ENCODE measurements around the gene SLC30A4.

Gene SLC30A4

DNA sequence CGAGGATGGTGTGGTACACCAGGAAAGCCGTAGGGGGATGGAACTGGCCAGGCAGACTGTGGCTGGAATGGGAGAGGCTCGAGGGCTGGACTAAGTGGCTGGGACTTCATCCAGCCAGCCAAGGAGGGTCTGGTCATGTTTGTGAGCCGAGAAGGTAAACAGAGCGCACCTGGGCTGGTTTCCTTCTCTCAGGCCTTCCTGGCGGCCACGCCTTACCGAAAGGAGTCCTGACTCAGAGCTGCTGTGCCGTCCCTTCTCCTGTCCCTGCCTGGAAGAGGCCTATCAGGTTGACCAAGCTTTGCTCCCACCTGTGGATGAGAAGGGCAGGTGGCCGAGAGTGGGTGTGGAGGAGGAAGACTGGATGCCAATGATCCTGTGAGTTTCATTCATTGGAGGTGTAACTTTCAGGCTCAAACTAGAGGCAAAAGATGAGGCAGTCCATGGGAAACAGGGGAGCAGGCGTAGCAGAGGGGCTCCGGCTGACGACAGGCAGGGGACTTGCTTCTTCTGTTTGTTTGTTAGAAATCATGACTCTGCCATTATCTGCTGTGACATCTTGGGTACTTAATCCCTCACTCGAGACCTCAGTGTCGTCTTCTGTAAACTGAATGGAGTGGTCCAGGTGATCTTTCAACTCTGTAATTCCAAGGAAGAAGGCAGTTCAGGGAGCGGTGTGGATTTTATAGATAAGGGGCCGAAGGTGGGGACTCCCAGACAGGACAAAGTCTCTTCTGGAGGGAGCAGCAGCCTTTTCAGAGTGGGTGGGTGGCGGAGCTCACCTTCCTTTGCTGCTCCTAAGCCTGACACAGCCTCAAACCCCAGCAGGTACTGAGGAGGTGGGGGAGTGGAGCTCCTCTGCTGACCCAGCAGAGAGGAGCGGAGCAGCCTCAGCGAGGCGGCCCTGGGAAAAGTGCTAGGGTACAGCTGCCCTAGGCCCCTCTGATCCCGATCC, 72.4 kb downstream of the SLC30A4 start:
- Histone ChIP-seq H3K4me1 (peaks cover 18 to 81% (median 28%) of the 10 kb centered on the region in 10 experiments), H3K9me3 (replicated peaks in 1 of 11) (peaks cover 0 to 15% (median 11%) of the 10 kb centered on the region in 11 experiments; a peak in 18 of 22 replicates), H3K36me3 (peaks cover 0 to 6% (median 0%) of the 10 kb centered on the region in 11 experiments; a peak in 1 of 22 replicates), H3K4me2 (peak overlapping the region in 3 of 11 experiments; percentile 83 to 92 (median 89); a peak in 5 of 22 replicates), H4K20me1 (peaks cover 0 to 3% (median 0%) of the 10 kb centered on the region in 11 experiments; a peak in 2 of 22 replicates), H3K9ac (peak overlapping the region in 2 of 11 experiments; percentile 35 to 40; a peak in 3 of 22 replicates), H3K27ac (peak overlapping the region in 2 of 11 experiments; percentile 74; a peak in 1 of 22 replicates), H3K4me3 (peak overlapping the region in 3 of 10 experiments; percentile 19 to 44 (median 40); a peak in 4 of 20 replicates), H3K27me3 (no peaks in the 10 kb centered on the region)
- no peak for TF ChIP-seq Cebpa-rat (IDR thresholded peaks at IDR 0.05)

GRCh38 chr15:45449395-45449794, 73.2 kb downstream of the SLC30A4 start:
- Histone ChIP-seq H4K20me1 (no peaks in the 10 kb centered on the region), H3K27ac (peak overlapping the region in 2 of 11 experiments; percentile 74; a peak in 1 of 22 replicates), H3K4me2 (peak overlapping the region in 3 of 11 experiments; percentile 83 to 92 (median 89); a peak in 6 of 22 replicates), H3K9ac (peak overlapping the region in 3 of 11 experiments; percentile 35 to 51 (median 40); a peak in 4 of 22 replicates), H3K27me3 (no peaks in the 10 kb centered on the region), H3K4me3 (peak overlapping the region in 3 of 10 experiments; percentile 19 to 44 (median 40); a peak in 5 of 20 replicates), H3K4me1 (peaks cover 10 to 81% (median 22%) of the 10 kb centered on the region in 10 experiments), H3K9me3 (replicated peaks in 1 of 11) (peaks cover 0 to 15% (median 11%) of the 10 kb centered on the region in 11 experiments; a peak in 18 of 22 replicates), H3K36me3 (peaks cover 0 to 6% (median 0%) of the 10 kb centered on the region in 11 experiments; a peak in 1 of 22 replicates)
- no peak for TF ChIP-seq Cebpa-rat (IDR thresholded peaks at IDR 0.05)

DNA sequence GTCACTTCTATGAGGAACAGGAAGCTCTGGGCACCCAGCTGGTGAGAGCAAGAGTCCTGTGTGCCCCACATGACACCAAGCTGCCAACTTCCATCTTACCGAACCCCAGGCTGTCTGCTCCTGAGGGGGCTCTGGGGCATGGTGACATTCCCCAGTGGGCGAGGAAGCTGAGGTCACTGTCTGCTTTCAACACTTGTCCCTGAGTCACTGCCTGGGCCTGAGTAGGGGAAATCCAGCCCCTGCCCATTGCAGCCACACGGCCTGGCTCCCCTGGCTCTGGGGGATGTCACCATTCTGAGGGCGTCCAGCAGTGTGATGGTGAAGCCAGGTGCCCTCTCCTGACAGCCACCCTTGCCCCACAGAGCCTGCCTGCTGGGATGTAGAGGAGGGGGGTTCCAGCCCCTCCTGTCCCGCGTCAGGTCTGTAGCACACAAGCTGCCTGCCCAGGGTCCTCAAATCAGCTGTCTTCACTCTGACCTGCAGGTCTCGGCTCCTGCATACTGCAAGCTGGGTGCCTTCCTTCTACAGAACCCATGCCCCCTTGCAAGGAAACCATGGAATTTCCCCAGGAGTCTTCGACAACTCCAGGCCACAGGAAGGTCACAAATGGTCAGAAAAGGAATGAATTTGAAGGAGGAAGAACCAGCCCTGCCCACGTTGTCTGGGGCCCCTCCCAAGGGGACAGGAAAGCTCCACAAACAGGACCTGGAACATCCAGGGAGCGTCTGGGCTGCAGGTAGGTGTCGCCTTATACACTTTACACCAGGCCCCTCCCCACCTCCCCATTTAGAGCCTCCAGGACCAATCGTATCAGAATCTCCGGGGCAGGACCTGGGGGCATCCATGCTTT, 74.3 kb downstream of the SLC30A4 start:
- peaks cover 0 to 6% (median 0%) of the 10 kb centered on the region in 11 experiments; a peak in 1 of 22 replicates for H3K36me3 ChIP-seq
- peak overlapping the region in 3 of 10 experiments; percentile 12 to 44 (median 40); a peak in 5 of 20 replicates for H3K4me3 ChIP-seq
- H3K27ac ChIP-seq = peak overlapping the region in 5 of 11 experiments; percentile 32 to 74 (median 61); a peak in 10 of 22 replicates
- H3K9me3 ChIP-seq (replicated peaks in 1 of 11) = peaks cover 0 to 15% (median 11%) of the 10 kb centered on the region in 11 experiments; a peak in 18 of 22 replicates
- no peaks in the 10 kb centered on the region for H3K27me3 ChIP-seq
- peaks cover 4 to 73% (median 16%) of the 10 kb centered on the region in 10 experiments; a peak in 14 of 20 replicates for H3K4me1 ChIP-seq
- peak overlapping the region in 8 of 11 experiments; percentile 15 to 92 (median 55); a peak in 12 of 22 replicates for H3K4me2 ChIP-seq
- TF ChIP-seq Cebpa-rat (IDR thresholded peaks at IDR 0.05) = no peak
- H3K9ac ChIP-seq = peak overlapping the region in 4 of 11 experiments; percentile 25 to 68 (median 39); a peak in 6 of 22 replicates
- H4K20me1 ChIP-seq = no peaks in the 10 kb centered on the region

GRCh38 chr15:45443645-45444044, 78.9 kb downstream of the SLC30A4 start:
- no peak for TF ChIP-seq Cebpa-rat (IDR thresholded peaks at IDR 0.05)
- Histone ChIP-seq H3K36me3 (no peaks in the 10 kb centered on the region), H4K20me1 (no peaks in the 10 kb centered on the region), H3K4me1 (peaks cover 4 to 43% (median 19%) of the 10 kb centered on the region in 10 experiments; a peak in 14 of 20 replicates), H3K4me3 (no peak overlapping the region), H3K27ac (no peak overlapping the region), H3K9ac (no peak overlapping the region), H3K27me3 (no peaks in the 10 kb centered on the region), H3K4me2 (no peak overlapping the region), H3K9me3 (replicated peaks in 1 of 11) (no peaks in the 10 kb centered on the region)

DNA sequence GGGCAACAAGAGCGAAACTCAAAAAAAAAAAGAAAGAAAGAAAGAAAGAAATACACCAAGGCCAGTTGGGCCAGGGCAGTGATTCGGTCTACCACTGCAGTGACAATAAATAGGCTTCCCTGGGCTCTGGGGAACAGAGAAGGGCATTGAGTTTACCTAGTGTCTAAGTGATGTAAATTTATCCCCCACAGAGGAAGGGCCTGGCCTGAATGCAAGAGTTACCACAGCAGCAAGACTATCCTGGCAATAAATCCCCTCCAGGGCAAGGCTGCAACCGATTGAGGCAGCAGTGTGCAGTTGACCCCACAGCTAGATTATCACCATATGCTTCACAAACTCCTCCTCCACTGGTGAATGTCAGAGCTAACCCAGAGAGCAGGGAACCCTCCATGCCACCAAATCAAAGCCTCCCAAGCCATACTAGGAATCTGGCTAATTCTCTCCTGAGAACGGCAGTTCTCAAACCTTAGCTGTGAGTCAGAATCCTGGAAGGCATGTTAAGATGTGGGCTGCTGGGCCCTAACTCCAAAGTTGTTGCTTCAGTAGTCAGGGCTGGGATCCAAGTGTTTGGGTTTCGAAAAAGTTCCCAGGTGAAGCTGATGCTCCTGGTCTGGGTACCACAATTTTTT, 79.9 kb downstream of the SLC30A4 start:
- H3K9ac ChIP-seq = no peak overlapping the region
- no peak overlapping the region for H3K4me2 ChIP-seq
- no peaks in the 10 kb centered on the region for H3K27me3 ChIP-seq
- no peak overlapping the region for H3K27ac ChIP-seq
- no peaks in the 10 kb centered on the region for H3K36me3 ChIP-seq
- H3K4me3 ChIP-seq = no peak overlapping the region
- H4K20me1 ChIP-seq = no peaks in the 10 kb centered on the region
- H3K4me1 ChIP-seq = peaks cover 0 to 33% (median 11%) of the 10 kb centered on the region in 10 experiments; a peak in 12 of 20 replicates
- H3K9me3 ChIP-seq (replicated peaks in 1 of 11) = no peaks in the 10 kb centered on the region
- TF ChIP-seq Cebpa-rat (IDR thresholded peaks at IDR 0.05) = no peak

GRCh38 chr15:45441686-45442085, 80.9 kb downstream of the SLC30A4 start:
- H3K9ac ChIP-seq = no peak overlapping the region
- H3K4me3 ChIP-seq = no peak overlapping the region
- no peak overlapping the region for H3K27ac ChIP-seq
- no peaks in the 10 kb centered on the region for H3K27me3 ChIP-seq
- no peak overlapping the region for H3K4me2 ChIP-seq
- no peaks in the 10 kb centered on the region for H4K20me1 ChIP-seq
- TF ChIP-seq Cebpa-rat (IDR thresholded peaks at IDR 0.05) = no peak
- H3K36me3 ChIP-seq = no peaks in the 10 kb centered on the region
- H3K4me1 ChIP-seq = peaks cover 0 to 23% (median 10%) of the 10 kb centered on the region in 10 experiments; a peak in 12 of 20 replicates
- H3K9me3 ChIP-seq (replicated peaks in 1 of 11) = no peaks in the 10 kb centered on the region

GRCh38 chr15:45441036-45441435, 81.5 kb downstream of the SLC30A4 start:
- Histone ChIP-seq H3K9me3 (replicated peaks in 1 of 11) (no peaks in the 10 kb centered on the region), H4K20me1 (no peaks in the 10 kb centered on the region), H3K4me2 (no peak overlapping the region), H3K27ac (no peak overlapping the region), H3K36me3 (no peaks in the 10 kb centered on the region), H3K4me3 (no peak overlapping the region), H3K9ac (no peak overlapping the region), H3K4me1 (peaks cover 0 to 17% (median 9%) of the 10 kb centered on the region in 10 experiments; a peak in 12 of 20 replicates), H3K27me3 (no peaks in the 10 kb centered on the region)
- TF ChIP-seq Cebpa-rat (IDR thresholded peaks at IDR 0.05) = no peak
